HCT116 (cell line): ENCODE results near the gene DMD. TPM values are rescaled to one million over a fixed set of nuclear protein-coding genes. Genes with fewer than 3 reads are reported as not detected.

ENCODE experiments used
- ATAC-seq: fragments of 200-7000 bp; cut with Tn5 transposase; 2 replicates; pipeline ENCODE4 v1.9.1; 2020; ENCODE audit warnings: mild to moderate bottlenecking, moderate library complexity
- Bru-seq: library from RNA; stranded (reverse); fragments of 400-500 nt; gene quantifications from one replicate; lab custom pipeline; 2021; lab: Mats Ljungman, UMichigan
- BruChase-seq, 2 experiments: library from RNA; stranded (reverse); fragments of 400-500 nt; gene quantifications; one replicate each; lab custom pipeline; 2021; lab: Mats Ljungman, UMichigan
- BruUV-seq: library from RNA; stranded (reverse); fragments of 400-500 nt; replicated peaks from 2 replicates; lab custom pipeline; 2021; lab: Mats Ljungman, UMichigan
- CTCF ChIA-PET: fragments of 300-600 bp; sonication (Branson Sonifier 250); formaldehyde crosslinking; loops from one replicate; lab custom pipeline; 2021; ENCODE audit warnings: antibody characterized with exemption; lab: Charles Lee
- POLR2A ChIA-PET: fragments of 300-600, 350-600 bp; sonication (Branson Sonifier 250); formaldehyde crosslinking; loops from one replicate; lab custom pipeline; 2021; ENCODE audit warnings: antibody characterized with exemption; lab: Charles Lee
- RAD21 ChIA-PET, 2 experiments: fragments of 300-600 bp; sonication (Branson Sonifier 250); formaldehyde crosslinking; loops; one replicate each; lab custom pipeline; 2023; ENCODE audit warnings: low total read pairs in 2 of 2; ENCODE audit not compliant: uncharacterized antibody in 2 of 2, unreplicated experiment in 2 of 2, low non-redundant PET in 1 of 2; lab: Charles Lee
- DNase-seq: peaks from one replicate; pipeline ENCODE4 v3.0.0-alpha.2; 2010; ENCODE audit warnings: low read depth, low spot score
- H2AFZ ChIP-seq: fragments of 200-600 bp; shearing (Covaris generic), sonication (generic); 2 replicates; pipeline ENCODE4 v1.6.1; 2017; ENCODE audit warnings: low read depth, mixed run types, mixed read lengths, antibody characterized with exemption, low read length; ENCODE audit not compliant: poor library complexity, severe bottlenecking
- H3K27ac ChIP-seq: 2 replicates; pipeline ENCODE4 v1.5.1; 2012; ENCODE audit warnings: low read depth, low read length
- H3K27me3 ChIP-seq: fragments of 200-600 bp; sonication (generic); 2 replicates; pipeline ENCODE4 v1.6.1; 2016; ENCODE audit warnings: mixed run types, low read length, mixed read lengths; ENCODE audit not compliant: insufficient read depth
- H3K36me3 ChIP-seq, 2 experiments: fragments of 200-500 bp in 1 of 2; fragments of 200-600 bp in 1 of 2; sonication (Bioruptor generic) in 1 of 2; sonication (generic) in 1 of 2; 2 replicates each; pipeline versions ENCODE4 v1.5.1 to v1.6.1; 2014 to 2016; ENCODE audit warnings: low read length in 2 of 2, inconsistent platforms in 1 of 2, mixed read lengths in 1 of 2, mixed run types in 1 of 2; ENCODE audit not compliant: insufficient read depth in 2 of 2, control insufficient read depth in 1 of 2
- H3K4me1 ChIP-seq, 2 experiments: fragments of 200-600 bp in 1 of 2; sonication (generic) in 1 of 2; 2 replicates each; pipeline versions ENCODE4 v1.5.1 to v1.6.1; 2012 to 2017; ENCODE audit warnings: low read length in 2 of 2, inconsistent platforms in 1 of 2, mild to moderate bottlenecking in 1 of 2, mixed read lengths in 1 of 2, mixed run types in 1 of 2, moderate library complexity in 1 of 2; ENCODE audit not compliant: insufficient read depth in 2 of 2, control insufficient read depth in 1 of 2
- H3K4me2 ChIP-seq: fragments of 200-600 bp; sonication (generic); 2 replicates; pipeline ENCODE4 v1.6.1; 2017; ENCODE audit warnings: mixed run types, low read length, mixed read lengths
- H3K4me3 ChIP-seq, 2 experiments: fragments of 200-600 bp in 1 of 2; sonication (generic) in 1 of 2; replicated peaks in 1 of 2; 2 replicates each; pipeline ENCODE4 v1.5.1; 2011 to 2016; ENCODE audit warnings: low read length in 2 of 2, control low read depth in 1 of 2, low read depth in 1 of 2, mild to moderate bottlenecking in 1 of 2, mixed read lengths in 1 of 2, mixed run types in 1 of 2
- H3K79me2 ChIP-seq: fragments of 200-600 bp; sonication (generic); 2 replicates; pipeline ENCODE4 v1.6.1; 2017; ENCODE audit warnings: mild to moderate bottlenecking, mixed run types, low read length, moderate library complexity, mixed read lengths; ENCODE audit not compliant: insufficient read depth
- H3K9ac ChIP-seq: fragments of 200-600 bp; sonication (generic); 2 replicates; pipeline ENCODE4 v1.6.1; 2016; ENCODE audit warnings: low read length, mixed read lengths
- H3K9me2 ChIP-seq: fragments of 200-600 bp; sonication (generic), shearing (Covaris generic); 2 replicates; pipeline ENCODE4 v1.6.1; 2017; ENCODE audit warnings: mixed run types, mild to moderate bottlenecking, moderate library complexity; ENCODE audit not compliant: insufficient read depth
- H3K9me3 ChIP-seq, 2 experiments: fragments of 200-500 bp in 1 of 2; fragments of 200-600 bp in 1 of 2; sonication (Bioruptor generic) in 1 of 2; sonication (generic) in 1 of 2; 2 replicates each; pipeline ENCODE4 v1.6.1; 2014 to 2017; ENCODE audit warnings: low read length in 2 of 2, mixed read lengths in 2 of 2, inconsistent platforms in 1 of 2, low read depth in 1 of 2, mild to moderate bottlenecking in 1 of 2, mixed run types in 1 of 2, moderate library complexity in 1 of 2; ENCODE audit not compliant: control insufficient read depth in 1 of 2, insufficient read depth in 1 of 2
- H4K20me1 ChIP-seq: fragments of 200-600 bp; sonication (generic), shearing (Covaris generic); 2 replicates; pipeline ENCODE4 v1.6.1; 2017; ENCODE audit warnings: mixed run types, mild to moderate bottlenecking, moderate library complexity; ENCODE audit not compliant: insufficient read depth
- EGR1 ChIP-seq: IDR thresholded peaks from 2 replicates; pipeline ENCODE4 v1.6.1; 2012; ENCODE audit warnings: low read depth
- ELF1 ChIP-seq: IDR thresholded peaks from 2 replicates; pipeline ENCODE4 v1.6.1; 2012; ENCODE audit warnings: low read depth, borderline replicate concordance
- EZH2 ChIP-seq: fragments of 200-600 bp; sonication (generic); IDR thresholded peaks from 2 replicates; pipeline ENCODE4 v1.6.1; 2017; ENCODE audit warnings: antibody characterized with exemption, mixed run types
- FOSL1 ChIP-seq: IDR thresholded peaks from 2 replicates; pipeline ENCODE4 v1.6.1; 2012; ENCODE audit warnings: low read depth
- JUND ChIP-seq: IDR thresholded peaks from 2 replicates; pipeline ENCODE4 v1.6.1; 2012
- POLR2A ChIP-seq: IDR thresholded peaks from 2 replicates; pipeline ENCODE4 v1.7.0; 2011; ENCODE audit warnings: borderline replicate concordance; ENCODE audit not compliant: insufficient read depth, insufficient read length; ENCODE audit errors: extremely low read depth
- POLR2AphosphoS5 ChIP-seq: IDR thresholded peaks from 2 replicates; pipeline ENCODE4 v1.6.1; 2011; ENCODE audit warnings: mild to moderate bottlenecking, low read depth, low read length, moderate library complexity
- RAD21 ChIP-seq: IDR thresholded peaks from 2 replicates; pipeline ENCODE4 v1.6.1; 2012; ENCODE audit warnings: low read depth, mild to moderate bottlenecking
- SRF ChIP-seq: IDR thresholded peaks from 2 replicates; pipeline ENCODE4 v1.6.1; 2012; ENCODE audit warnings: low read depth
- ZBTB33 ChIP-seq: IDR thresholded peaks from 2 replicates; pipeline ENCODE4 v1.6.1; 2011; ENCODE audit warnings: mild to moderate bottlenecking, low read length, moderate library complexity; ENCODE audit not compliant: insufficient replicate concordance; ENCODE audit errors: extremely low read depth
- ZNF274 ChIP-seq: fragments of 200-500 bp; sonication (Bioruptor generic); IDR thresholded peaks from 2 replicates; pipeline ENCODE4 v1.6.1; 2014; ENCODE audit warnings: mild to moderate bottlenecking, low read depth, low read length, inconsistent platforms
- intact Hi-C: fragments of 100-400 bp; cut with micrococcal nuclease; formaldehyde crosslinking; loops from 2 replicates; pipeline ENCODE4 v1.10.0; 2022
- long read RNA-seq: library from polyadenylated mRNA; unstranded; transcript quantifications from one replicate; pipeline ENCODE4 v2.0.0, GENCODE V29; 2021; ENCODE audit not compliant: unreplicated experiment
- polyA plus RNA-seq: library from polyadenylated mRNA; unstranded; fragments of >200 nt; gene quantifications from 2 replicates; pipeline ENCODE4 v1.2.1, GENCODE V29; 2012; ENCODE audit warnings: missing spikeins
- total RNA-seq: library from RNA; stranded (reverse); gene quantifications from one replicate; pipeline ENCODE4 v1.2.1, GENCODE V29; 2021; ENCODE audit not compliant: unreplicated experiment
- TF ChIP-seq, protein P1 (sequence below): IDR thresholded peaks from 2 replicates; pipeline ENCODE4 v1.6.1; 2012
- TF ChIP-seq, protein P2 (sequence below): IDR thresholded peaks from 2 replicates; pipeline ENCODE4 v1.6.1; 2012; ENCODE audit warnings: low read depth

DMD gene
- total RNA-seq = 0.05 TPM
- polyA plus RNA-seq = not detected in 2 replicates
- percentile 1 among the genes with signal in this experiment for Bru-seq, nascent RNA
- BruChase-seq, experiment 1, labeled RNA remaining after a 6-hour chase = percentile 0 among the genes with signal in this experiment
- percentile 0 among the genes with signal in this experiment for BruChase-seq, experiment 2, labeled RNA remaining after a 2-hour chase
- long read RNA-seq = 0 reads

GRCh38 chrX:33211356-33212260 is at the start of gene DMD:
Gene DMD, minus strand, starts transcription at chrX:33211549. Its CDS starts 237 bp downstream, at chrX:33211312.
- H3K27me3 ChIP-seq = no peaks in the 10 kb centered on the region
- no peaks in the 10 kb centered on the region for H3K4me1 ChIP-seq
- intact Hi-C loops = no loop called here
- BruUV-seq = no TSS peak
- ChIA-PET CTCF (no interaction called here), RAD21 (no interaction called here), POLR2A (no interaction called here)
- H4K20me1 ChIP-seq = no peaks in the 10 kb centered on the region
- TF ChIP-seq ELF1 (no peak), SRF (no peak), FOSL1 (no peak), EZH2 (no peak), ZBTB33 (no peak), POLR2AphosphoS5 (no peak), JUND (no peak), POLR2A (no peak), EGR1 (no peak), RAD21 (no peak), ZNF274 (no peak)
- TF ChIP-seq, protein P1, sequence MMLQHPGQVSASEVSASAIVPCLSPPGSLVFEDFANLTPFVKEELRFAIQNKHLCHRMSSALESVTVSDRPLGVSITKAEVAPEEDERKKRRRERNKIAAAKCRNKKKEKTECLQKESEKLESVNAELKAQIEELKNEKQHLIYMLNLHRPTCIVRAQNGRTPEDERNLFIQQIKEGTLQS = no peak
- TF ChIP-seq, protein P2, sequence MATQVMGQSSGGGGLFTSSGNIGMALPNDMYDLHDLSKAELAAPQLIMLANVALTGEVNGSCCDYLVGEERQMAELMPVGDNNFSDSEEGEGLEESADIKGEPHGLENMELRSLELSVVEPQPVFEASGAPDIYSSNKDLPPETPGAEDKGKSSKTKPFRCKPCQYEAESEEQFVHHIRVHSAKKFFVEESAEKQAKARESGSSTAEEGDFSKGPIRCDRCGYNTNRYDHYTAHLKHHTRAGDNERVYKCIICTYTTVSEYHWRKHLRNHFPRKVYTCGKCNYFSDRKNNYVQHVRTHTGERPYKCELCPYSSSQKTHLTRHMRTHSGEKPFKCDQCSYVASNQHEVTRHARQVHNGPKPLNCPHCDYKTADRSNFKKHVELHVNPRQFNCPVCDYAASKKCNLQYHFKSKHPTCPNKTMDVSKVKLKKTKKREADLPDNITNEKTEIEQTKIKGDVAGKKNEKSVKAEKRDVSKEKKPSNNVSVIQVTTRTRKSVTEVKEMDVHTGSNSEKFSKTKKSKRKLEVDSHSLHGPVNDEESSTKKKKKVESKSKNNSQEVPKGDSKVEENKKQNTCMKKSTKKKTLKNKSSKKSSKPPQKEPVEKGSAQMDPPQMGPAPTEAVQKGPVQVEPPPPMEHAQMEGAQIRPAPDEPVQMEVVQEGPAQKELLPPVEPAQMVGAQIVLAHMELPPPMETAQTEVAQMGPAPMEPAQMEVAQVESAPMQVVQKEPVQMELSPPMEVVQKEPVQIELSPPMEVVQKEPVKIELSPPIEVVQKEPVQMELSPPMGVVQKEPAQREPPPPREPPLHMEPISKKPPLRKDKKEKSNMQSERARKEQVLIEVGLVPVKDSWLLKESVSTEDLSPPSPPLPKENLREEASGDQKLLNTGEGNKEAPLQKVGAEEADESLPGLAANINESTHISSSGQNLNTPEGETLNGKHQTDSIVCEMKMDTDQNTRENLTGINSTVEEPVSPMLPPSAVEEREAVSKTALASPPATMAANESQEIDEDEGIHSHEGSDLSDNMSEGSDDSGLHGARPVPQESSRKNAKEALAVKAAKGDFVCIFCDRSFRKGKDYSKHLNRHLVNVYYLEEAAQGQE = no peak
- H3K9me3 ChIP-seq = no peaks in the 10 kb centered on the region
- no peak for ATAC-seq
- DNase-seq = no peak
- no peak within 1 kb of the TSS for H3K4me3 ChIP-seq
- no peaks in the 10 kb centered on the region for H3K36me3 ChIP-seq
- no peak within 1 kb of the TSS for H2AFZ ChIP-seq
- H3K4me2 ChIP-seq = no peak within 1 kb of the TSS
- no peak within 1 kb of the TSS for H3K9ac ChIP-seq
- no peak within 1 kb of the TSS for H3K27ac ChIP-seq
- H3K79me2 ChIP-seq = no peaks in the 10 kb centered on the region
- no peaks in the 10 kb centered on the region for H3K9me2 ChIP-seq
